K562 (cell line): Measurements from ENCODE around the gene SYNE1. TPM values are rescaled to one million over a fixed set of nuclear protein-coding genes. Genes with fewer than 3 reads are reported as not detected.
A peak's percentile ranks its signal among the peaks of the same experiment; 100 is the strongest.

Experiments used
- ATAC-seq: fragments of 200-7000 bp; cut with Tn5 transposase; 3 replicates; pipeline ENCODE4 v1.9.1; 2020; ENCODE audit warnings: moderate library complexity
- BruUV-seq: library from RNA; stranded (reverse); fragments of 400-500 nt; replicated peaks from 2 replicates; lab custom pipeline; 2021; lab: Mats Ljungman, UMichigan
- CTCF ChIA-PET: fragments of 300-600 bp; formaldehyde crosslinking; extraction: SDS; loops from one replicate; lab custom pipeline; 2021; ENCODE audit warnings: low intra/inter-chr PET ratio; lab: Yijun Ruan, JAX
- POLR2A ChIA-PET: fragments of 300-600, 350-650 bp; sonication (Branson Sonifier 250); formaldehyde crosslinking; extraction: SDS; loops from one replicate; lab custom pipeline; 2021; ENCODE audit warnings: antibody characterized with exemption, inconsistent platforms; lab: Yijun Ruan, JAX
- DNase-seq, 4 experiments: peaks; one replicate each; pipeline versions ENCODE4 v3.0.0 to v3.0.0-alpha.2; 2011 to 2018; ENCODE audit warnings: low spot score in 3 of 4, mixed read lengths in 3 of 4; ENCODE audit errors: extremely low read depth in 1 of 4
- FAIRE-seq: peaks from 2 replicates; lab custom pipeline; 2011; peaks lifted over from hg19 to GRCh38; lab: Jason Lieb, UNC
- H2AFZ ChIP-seq: 2 replicates; pipeline ENCODE4 v1.6.0; 2011; ENCODE audit warnings: low read depth, low read length, control low read depth, inconsistent platforms
- H3K27ac ChIP-seq: fragments of 200-600 bp; 3 replicates; pipeline ENCODE4 v1.8.0; 2011; ENCODE audit warnings: low read depth, mild to moderate bottlenecking, control low read depth, inconsistent platforms, low read length, moderate library complexity, mixed read lengths; ENCODE audit errors: extremely low read depth
- H3K27me3 ChIP-seq, 2 experiments: fragments of 300-600 bp in 1 of 2; 2 replicates in 1 of 2; 3 replicates in 1 of 2; pipeline versions ENCODE4 v1.6.0 to v1.8.0; 2011; ENCODE audit warnings: inconsistent platforms in 2 of 2, low read length in 2 of 2, mild to moderate bottlenecking in 1 of 2, mixed read lengths in 1 of 2, moderate library complexity in 1 of 2; ENCODE audit not compliant: control insufficient read depth in 2 of 2, insufficient read depth in 2 of 2
- H3K36me3 ChIP-seq: fragments of 300-600 bp; 3 replicates; pipeline ENCODE4 v1.8.0; 2011; ENCODE audit warnings: mild to moderate bottlenecking, low read length, inconsistent platforms; ENCODE audit not compliant: control insufficient read depth, insufficient read depth
- H3K4me1 ChIP-seq, 2 experiments: fragments of 200-600 bp in 1 of 2; replicated peaks in 1 of 2; 2 replicates in 1 of 2; 3 replicates in 1 of 2; pipeline versions ENCODE4 v1.5.1 to v1.8.0; 2011; ENCODE audit warnings: inconsistent platforms in 2 of 2, low read length in 2 of 2, mild to moderate bottlenecking in 1 of 2, mixed read lengths in 1 of 2, moderate library complexity in 1 of 2; ENCODE audit not compliant: control insufficient read depth in 2 of 2, insufficient read depth in 2 of 2
- H3K4me2 ChIP-seq: 2 replicates; pipeline ENCODE4 v1.6.1; 2011; ENCODE audit warnings: low read length, control low read depth, inconsistent platforms, mixed read lengths; ENCODE audit not compliant: insufficient read depth
- H3K4me3 ChIP-seq: fragments of 200-600 bp; sonication (generic), shearing (Covaris generic); 2 replicates; pipeline ENCODE4 v1.5.1; 2016; ENCODE audit warnings: control low read depth, inconsistent platforms
- H3K79me2 ChIP-seq: fragments of 200-600 bp; 3 replicates; pipeline ENCODE4 v1.8.0; 2011; ENCODE audit warnings: low read length, inconsistent platforms; ENCODE audit not compliant: control insufficient read depth, insufficient read depth
- H3K9ac ChIP-seq, 2 experiments: 2 replicates each; pipeline versions ENCODE4 v1.6.0 to v1.6.1; 2011; ENCODE audit warnings: low read depth in 2 of 2, low read length in 2 of 2, control low read depth in 1 of 2, inconsistent platforms in 1 of 2, mild to moderate bottlenecking in 1 of 2, mixed read lengths in 1 of 2; ENCODE audit not compliant: insufficient read depth in 1 of 2
- H3K9me1 ChIP-seq: one replicate; pipeline ENCODE4 v1.6.0; 2011; ENCODE audit warnings: inconsistent platforms, mild to moderate bottlenecking, low read length, moderate library complexity; ENCODE audit not compliant: control insufficient read depth, insufficient read depth
- H3K9me3 ChIP-seq: replicated peaks from 2 replicates; pipeline ENCODE4 v1.5.1; 2011; ENCODE audit warnings: low read depth, low read length, inconsistent platforms; ENCODE audit not compliant: control insufficient read depth, insufficient read depth
- H4K20me1 ChIP-seq: replicated peaks from 2 replicates; pipeline ENCODE4 v1.6.1; 2011; ENCODE audit warnings: low read length, inconsistent platforms, mixed read lengths; ENCODE audit not compliant: control insufficient read depth, insufficient read depth
- ARID2 ChIP-seq: fragments of 450-650 bp; IDR thresholded peaks from 2 replicates; pipeline ENCODE4 v1.6.1; 2017; ENCODE audit warnings: antibody characterized with exemption, mild to moderate bottlenecking
- FOSL1 ChIP-seq: fragments of 200-800 bp; sonication (Bioruptor generic); conservative IDR thresholded peaks from 2 replicates; pipeline ENCODE4 v1.6.1; 2016; ENCODE audit warnings: missing genetic modification characterization, missing compliant biosample characterization
- FOXM1 ChIP-seq, 2 experiments: fragments of 450-650 bp in 1 of 2; sonication (generic) in 1 of 2; formaldehyde crosslinking in 1 of 2; IDR thresholded peaks; 2 replicates each; pipeline versions ENCODE4 v1.6.1 to v1.9.0; 2017 to 2022; ENCODE audit warnings: low read depth in 2 of 2, mild to moderate bottlenecking in 2 of 2, missing genetic modification reagents in 1 of 2, moderate library complexity in 1 of 2
- ILF3 ChIP-seq: fragments of 450-650 bp; IDR thresholded peaks from 2 replicates; pipeline ENCODE4 v1.6.1; 2018; ENCODE audit warnings: antibody characterized with exemption, mild to moderate bottlenecking, moderate library complexity, borderline replicate concordance
- KAT2B ChIP-seq: IDR thresholded peaks from one replicate; pipeline ENCODE4 v1.6.1; 2012; ENCODE audit warnings: low read depth, mild to moderate bottlenecking, control low read depth, inconsistent platforms, low read length, moderate library complexity
- MBD2 ChIP-seq: sonication (generic); IDR thresholded peaks from 2 replicates; pipeline ENCODE4 v1.6.1; 2016; ENCODE audit warnings: low read depth, borderline replicate concordance
- RB1 ChIP-seq: fragments of 450-650 bp; IDR thresholded peaks from 2 replicates; pipeline ENCODE4 v1.6.1; 2017; ENCODE audit warnings: low read depth, mild to moderate bottlenecking
- RBM15 ChIP-seq: fragments of 200-400 bp; formaldehyde crosslinking; IDR thresholded peaks from 2 replicates; pipeline ENCODE4 v1.6.1; 2018; ENCODE audit warnings: mild to moderate bottlenecking, low read length, moderate library complexity; ENCODE audit not compliant: insufficient read depth
- RBM17 ChIP-seq: fragments of 200-400 bp; formaldehyde crosslinking; IDR thresholded peaks from 2 replicates; pipeline ENCODE4 v1.6.1; 2017; ENCODE audit warnings: low read depth, mild to moderate bottlenecking, low read length, borderline replicate concordance
- SMAD1 ChIP-seq: fragments of 150-350 bp; IDR thresholded peaks from 2 replicates; pipeline ENCODE4 v1.6.1; 2014; ENCODE audit warnings: low read length, low read depth; ENCODE audit not compliant: partially characterized antibody
- SRF ChIP-seq, 2 experiments: fragments of 250-450, 450-650 bp in 1 of 2; sonication (Bioruptor Pico) in 1 of 2; sonication (generic) in 1 of 2; formaldehyde crosslinking; IDR thresholded peaks; 2 replicates each; pipeline versions ENCODE4 v1.5.0 to v1.5.1; 2020 to 2022; ENCODE audit warnings: mild to moderate bottlenecking in 1 of 2, missing genetic modification reagents in 1 of 2
- ZBTB5 ChIP-seq: fragments of 450-650 bp; IDR thresholded peaks from 2 replicates; pipeline ENCODE4 v1.6.1; 2017; ENCODE audit warnings: antibody characterized with exemption
- ZNF431 ChIP-seq: sonication (generic); formaldehyde crosslinking; IDR thresholded peaks from 2 replicates; pipeline ENCODE4 v1.8.0; 2022; ENCODE audit warnings: mild to moderate bottlenecking, missing genetic modification reagents
- ZNF766 ChIP-seq: fragments of 200-800 bp; sonication (Bioruptor generic); conservative IDR thresholded peaks from 2 replicates; pipeline ENCODE4 v1.6.1; 2016; ENCODE audit warnings: missing genetic modification characterization, missing compliant biosample characterization
- WGBS: fragments of 100-300 bp; shearing (Covaris generic); methylation state at CpG from one replicate; pipeline ENCODE4 v1.1.6; 2016; ENCODE audit warnings: low coverage, mixed read lengths; ENCODE audit not compliant: insufficient coverage; ENCODE audit errors: missing lambda C conversion rate; 5-methylcytosine and 5-hydroxymethylcytosine counted together
- in situ Hi-C: fragments of 300-500 bp; cut with MboI; formaldehyde crosslinking; loops from 4 replicates; pipeline ENCODE4 v1.15.0; 2018; ENCODE audit warnings: inconsistent platforms, mixed read lengths
- intact Hi-C: fragments of 100-400 bp; cut with micrococcal nuclease; formaldehyde crosslinking; loops from 2 replicates; pipeline ENCODE4 v1.14.2; 2022
- polyA plus RNA-seq, 8 experiments: library from polyadenylated mRNA; depleted of rRNA in 4 of 8; stranded (reverse) in 5 of 8; unstranded in 3 of 8; fragments of >200 nt; fragmentation: Nextera tagmentation in 2 of 8; fragmentation: Illumina TruSeq in 1 of 8; extraction: Ambion mirVana in 2 of 8; extraction: Trizol in 1 of 8; gene quantifications; 2 replicates each; pipeline versions ENCODE4 v1.2.1 to v1.2.3, GENCODE V29; 2011 to 2014; ENCODE audit warnings: inconsistent platforms in 1 of 8, missing spikeins in 1 of 8
- total RNA-seq, 7 experiments: library from RNA; depleted of rRNA in 6 of 7; stranded (reverse); fragments of >200 nt in 6 of 7; fragmentation: Illumina TruSeq in 2 of 7; extraction: Trizol in 2 of 7; gene quantifications; 2 replicates each; pipeline versions ENCODE4 v1.2.1 to v1.2.3, GENCODE V29; 2011 to 2021; ENCODE audit warnings: low replicate concordance in 1 of 7

Gene SYNE1
- total and polyA plus RNA-seq, 9 of the 15 experiments (the other 6 are each of a cell fraction or from before 2014, with no cell fraction given): under 0.01 to 0.42 (median 0.08) TPM; not detected in 1

- DNase-seq: peak in 1 of 4 experiments; percentile 3
- no TSS peak for BruUV-seq
- intact Hi-C loops: no loop called here
- Histone ChIP-seq H4K20me1 (no peaks in the 10 kb centered on the region), H3K27ac (no peak overlapping the region), H3K36me3 (no peaks in the 10 kb centered on the region), H3K79me2 (no peaks in the 10 kb centered on the region), H3K4me3 (no peak overlapping the region), H3K4me2 (no peak overlapping the region), H3K4me1 (no peaks in the 10 kb centered on the region), H2AFZ (no peak overlapping the region), H3K9me1 (no peaks in the 10 kb centered on the region), H3K9ac (no peak overlapping the region), H3K9me3 (no peaks in the 10 kb centered on the region), H3K27me3 (no peaks in the 10 kb centered on the region)
- ChIA-PET POLR2A (interaction anchor here (0.6 to 1.0 kb wide), 5 partner anchors 9 to 815 kb away, joined by 3 read pairs; no protein-coding TSS in a partner anchor), CTCF (no interaction called here)
- WGBS: 2% methylated on average over 13 of the region's 13 CpGs
- no peak for FAIRE-seq
- TF ChIP-seq ZNF766 (CRISPR knock-in tag) (no peak), FOSL1 (tag) (no peak), RB1 (no peak), ILF3 (no peak), RBM15 (no peak), MBD2 (no peak), RBM17 (no peak), SRF (CRISPR knock-in tag; IDR thresholded peaks at IDR 0.05) (no peak), SMAD1 (no peak), ARID2 (no peak), ZBTB5 (no peak), KAT2B (no peak), FOXM1 (IDR thresholded peaks at IDR 0.05; ENCODE audit: low read depth) (no peak), FOXM1 (CRISPR knock-in tag; IDR thresholded peaks at IDR 0.05; ENCODE audit: low read depth) (no peak), ZNF431 (no peak)
- in situ Hi-C loops: no loop called here
- no peak for ATAC-seq
These were observed 469.2 kb downstream of the SYNE1 start for GRCh38 chr6:152167641-152168603.
